Putamen (tissue), 1 donor: Measurements from ENCODE around the gene PRR14.

Experiments used
- DNase-seq: peaks from one replicate; pipeline ENCODE4 v3.0.0-alpha.2; 2016; ENCODE audit warnings: low spot score

PRR14 gene

GRCh38 chr16:30659507-30660423, 9.0 kb downstream of the PRR14 start:
- DNase-seq, result no peak

- no peak for DNase-seq
Measured at GRCh38 chr16:30660424-30661261, 9.9 kb downstream of the PRR14 start.

GRCh38 chr16:30662449-30662848, 11.7 kb downstream of the PRR14 start:
- no peak for DNase-seq

GRCh38 chr16:30663038-30663437, 12.3 kb downstream of the PRR14 start:
- no peak for DNase-seq

- no peak for DNase-seq
Measured at GRCh38 chr16:30663820-30664219, 13.1 kb downstream of the PRR14 start.

- no peak for DNase-seq
Measured at GRCh38 chr16:30664616-30665109, 13.9 kb downstream of the PRR14 start.

- DNase-seq, result no peak
Measured at GRCh38 chr16:30665155-30665829, 14.5 kb downstream of the PRR14 start.

- no peak for DNase-seq
Measured at GRCh38 chr16:30665830-30666190, 15.1 kb downstream of the PRR14 start.

GRCh38 chr16:30666681-30667080, 15.9 kb downstream of the PRR14 start:
- DNase-seq, result no peak

- DNase-seq, result no peak
Measured at GRCh38 chr16:30667361-30667905, 16.7 kb downstream of the PRR14 start.

- no peak for DNase-seq
Measured at GRCh38 chr16:30668393-30668792, 17.6 kb downstream of the PRR14 start.

GRCh38 chr16:30669026-30669902, 18.5 kb downstream of the PRR14 start:
- no peak for DNase-seq

- DNase-seq, result no peak
Measured at GRCh38 chr16:30669903-30670824, 19.4 kb downstream of the PRR14 start.

GRCh38 chr16:30675143-30675542, 24.4 kb downstream of the PRR14 start:
- no peak for DNase-seq

GRCh38 chr16:30677931-30678585, 27.3 kb downstream of the PRR14 start:
- DNase-seq, result peak; percentile 34

- peak; percentile 55 for DNase-seq
Measured at GRCh38 chr16:30678586-30678970, 27.8 kb downstream of the PRR14 start.

- DNase-seq, result no peak
Measured at GRCh38 chr16:30680326-30680725, 29.6 kb downstream of the PRR14 start.

GRCh38 chr16:30688701-30689100, 37.9 kb downstream of the PRR14 start:
- no peak for DNase-seq

- DNase-seq, result no peak
Measured at GRCh38 chr16:30691907-30692306, 41.1 kb downstream of the PRR14 start.
